Measurements from ENCODE around the gene THY1. TPM values are rescaled to one million over a fixed set of nuclear protein-coding genes. Genes with fewer than 3 reads are reported as not detected.
"Not testable (repeated sequence)": the region's sequence is repeated elsewhere in the genome, so short reads cannot be mapped to it uniquely, and the experiment has no call there.

THY1 gene
- polyA plus RNA-seq, 1 donor: 98.7 TPM

DNA sequence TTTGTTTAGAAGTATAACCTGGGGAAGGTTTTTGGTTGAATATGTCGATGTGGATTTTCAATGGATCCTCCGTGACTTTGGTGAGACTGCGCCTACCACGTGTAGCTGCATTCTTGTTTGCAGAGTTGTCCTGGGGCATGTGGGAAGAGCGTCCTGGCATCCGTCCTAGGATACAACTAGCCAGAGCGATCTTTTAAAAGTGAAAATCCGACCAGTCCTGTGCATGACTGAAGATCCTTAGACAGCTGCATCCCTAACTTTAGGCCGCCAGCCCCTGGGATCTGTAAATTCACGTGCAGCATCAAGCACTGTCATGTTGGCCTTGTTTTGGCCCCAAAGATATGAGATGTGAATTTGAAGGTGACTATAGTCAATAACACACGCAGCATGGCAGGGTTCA is 22.4 kb upstream of the THY1 start:
- peak; percentile 59 for DNase-seq

DNA sequence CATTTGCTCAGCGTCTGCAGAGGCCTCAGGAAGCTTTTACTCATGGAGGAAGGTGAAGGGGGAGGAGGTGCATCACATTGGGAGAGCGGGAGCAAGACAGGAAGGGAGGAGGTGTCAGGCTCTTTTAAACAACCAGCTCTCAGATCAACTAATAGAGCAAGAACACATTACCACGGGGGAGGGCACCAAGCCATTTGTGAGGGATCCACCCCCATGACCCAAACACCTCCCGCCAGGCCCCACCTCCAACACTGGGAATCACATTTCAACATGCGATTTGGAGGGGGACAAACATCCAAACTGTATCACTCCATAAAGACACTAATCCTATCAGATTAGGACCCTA is 18.9 kb upstream of the THY1 start:
- no peak for DNase-seq

DNA sequence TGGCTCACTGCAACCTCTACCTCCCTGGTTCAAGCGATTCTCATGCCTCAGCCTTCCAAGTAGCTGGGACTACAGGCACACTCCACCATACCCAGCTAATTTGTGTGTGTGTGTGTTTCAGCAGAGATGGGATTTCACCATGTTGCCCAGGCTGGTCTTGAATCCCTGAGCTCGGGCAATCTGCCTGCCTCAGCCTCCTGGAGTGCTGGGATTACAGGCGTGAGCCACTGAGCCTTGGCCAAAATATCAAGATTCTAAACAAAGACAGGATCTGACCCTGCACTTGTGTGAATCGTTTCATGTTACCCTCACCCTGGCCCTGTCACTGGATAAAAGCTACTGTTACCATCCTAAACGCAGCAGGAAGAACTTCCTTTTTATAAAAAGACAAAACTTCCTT is 15.6 kb upstream of the THY1 start:
- DNase-seq: no peak

DNA sequence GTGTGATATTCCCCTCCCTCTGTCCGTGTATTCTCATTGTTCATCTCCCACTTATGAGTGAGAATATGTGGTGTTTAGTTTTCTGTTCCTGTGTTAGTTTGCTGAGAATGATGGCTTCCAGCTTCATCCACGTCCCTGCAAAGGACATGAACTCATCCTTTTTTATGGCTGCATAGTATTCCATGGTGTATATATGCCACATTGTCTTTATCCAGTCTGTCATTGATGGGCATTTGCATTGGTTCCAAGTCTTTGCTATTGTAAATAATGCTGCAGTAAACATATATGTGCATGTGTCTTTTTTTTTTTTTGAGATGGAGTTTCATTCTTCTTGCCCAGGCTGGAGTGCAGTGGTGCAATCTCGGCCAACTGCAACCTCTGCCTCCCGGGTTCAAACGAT is 14.5 kb upstream of the THY1 start:
- DNase-seq: not testable (repeated sequence)

DNA sequence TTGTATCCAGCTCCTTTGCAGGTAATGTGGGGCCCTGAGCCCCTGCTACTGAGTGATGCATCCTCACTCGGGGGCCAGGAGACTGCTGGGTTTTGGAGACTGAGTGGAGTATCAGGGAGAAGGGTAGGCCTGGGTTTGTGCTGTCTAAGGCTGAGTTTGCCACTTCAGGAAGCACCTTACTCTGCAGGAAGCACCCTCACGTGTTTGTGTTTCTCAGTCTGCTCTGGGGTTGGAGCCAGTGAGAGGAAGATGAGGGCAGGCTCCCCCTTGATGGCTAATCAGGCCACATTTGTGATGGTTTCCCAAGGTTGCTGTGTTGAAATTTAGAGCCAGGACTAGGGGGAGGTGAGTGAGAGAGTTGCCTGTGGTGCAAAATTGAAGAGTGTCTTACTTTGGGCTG is 13.7 kb upstream of the THY1 start:
- DNase-seq: no peak

DNA sequence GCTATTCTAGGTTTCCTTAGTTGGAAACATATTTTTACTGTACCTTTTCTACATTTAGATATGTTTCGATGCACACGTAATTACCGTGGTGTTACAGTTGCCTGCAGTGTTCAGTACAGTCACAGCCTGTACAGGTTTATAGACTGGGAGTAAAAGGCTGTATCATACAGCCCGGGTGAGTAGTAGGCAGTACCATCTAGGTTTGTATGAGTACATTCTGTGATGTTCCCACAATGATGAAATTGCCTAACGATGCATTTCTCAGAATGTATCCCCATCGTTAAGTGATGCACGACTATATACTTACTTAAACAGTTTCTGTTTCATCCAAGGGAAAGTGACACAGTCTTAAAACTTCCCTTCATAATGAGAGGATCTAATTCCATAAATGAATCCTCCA is 13.1 kb upstream of the THY1 start:
- DNase-seq: no peak

DNA sequence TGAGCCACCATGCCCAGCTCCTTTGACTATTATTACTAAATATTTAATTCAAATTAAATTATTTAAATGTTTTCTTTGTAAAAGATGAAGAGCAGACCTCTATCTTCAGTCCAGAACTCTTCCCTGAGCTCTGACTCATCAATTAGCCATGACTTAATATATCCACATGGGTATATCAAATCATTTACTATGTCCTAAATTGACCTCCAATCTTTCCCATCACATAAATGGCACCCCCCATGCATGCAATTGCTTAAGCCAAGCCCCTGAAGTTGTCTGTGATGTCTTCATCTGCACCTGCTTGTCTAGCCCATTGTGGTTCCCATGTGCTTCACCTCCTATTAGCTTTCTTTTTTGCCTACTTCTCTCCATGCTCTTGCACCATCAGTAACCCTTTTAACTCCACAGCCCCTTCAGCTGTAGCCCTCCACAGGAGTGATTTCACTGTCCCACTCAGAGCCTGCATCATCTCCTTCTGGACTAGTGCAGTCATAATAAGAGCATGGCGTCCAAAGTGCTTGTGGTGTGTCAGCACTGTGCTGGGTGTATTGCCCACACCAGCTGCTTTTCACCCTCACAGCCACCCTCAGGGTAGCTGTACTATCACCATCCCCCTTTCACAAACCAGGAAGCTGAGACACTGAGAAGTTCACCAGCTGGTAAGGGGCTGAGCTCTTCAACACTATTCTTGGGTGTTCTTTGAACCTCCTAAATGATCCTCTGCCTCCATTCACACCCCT is 11.8 kb upstream of the THY1 start:
- no peak for DNase-seq

DNA sequence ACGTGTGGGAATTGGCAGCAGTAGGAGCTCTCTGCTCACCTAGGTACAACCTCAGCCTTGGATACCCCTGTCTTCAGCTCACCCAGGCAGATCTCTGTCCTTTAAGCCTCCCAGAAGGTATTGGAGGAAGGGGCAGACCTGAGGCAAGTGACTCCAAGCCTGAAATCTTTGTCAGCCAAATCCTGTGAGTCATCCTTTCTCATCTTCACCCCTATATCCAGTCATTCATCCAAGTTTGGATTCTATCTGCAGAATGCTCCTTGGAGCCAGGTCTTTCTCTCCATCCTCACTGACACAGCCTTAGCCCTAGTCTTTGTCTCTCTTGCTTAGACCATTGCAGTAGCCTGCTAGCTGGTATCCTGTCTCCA is 10.4 kb upstream of the THY1 start:
- no peak for DNase-seq

DNA sequence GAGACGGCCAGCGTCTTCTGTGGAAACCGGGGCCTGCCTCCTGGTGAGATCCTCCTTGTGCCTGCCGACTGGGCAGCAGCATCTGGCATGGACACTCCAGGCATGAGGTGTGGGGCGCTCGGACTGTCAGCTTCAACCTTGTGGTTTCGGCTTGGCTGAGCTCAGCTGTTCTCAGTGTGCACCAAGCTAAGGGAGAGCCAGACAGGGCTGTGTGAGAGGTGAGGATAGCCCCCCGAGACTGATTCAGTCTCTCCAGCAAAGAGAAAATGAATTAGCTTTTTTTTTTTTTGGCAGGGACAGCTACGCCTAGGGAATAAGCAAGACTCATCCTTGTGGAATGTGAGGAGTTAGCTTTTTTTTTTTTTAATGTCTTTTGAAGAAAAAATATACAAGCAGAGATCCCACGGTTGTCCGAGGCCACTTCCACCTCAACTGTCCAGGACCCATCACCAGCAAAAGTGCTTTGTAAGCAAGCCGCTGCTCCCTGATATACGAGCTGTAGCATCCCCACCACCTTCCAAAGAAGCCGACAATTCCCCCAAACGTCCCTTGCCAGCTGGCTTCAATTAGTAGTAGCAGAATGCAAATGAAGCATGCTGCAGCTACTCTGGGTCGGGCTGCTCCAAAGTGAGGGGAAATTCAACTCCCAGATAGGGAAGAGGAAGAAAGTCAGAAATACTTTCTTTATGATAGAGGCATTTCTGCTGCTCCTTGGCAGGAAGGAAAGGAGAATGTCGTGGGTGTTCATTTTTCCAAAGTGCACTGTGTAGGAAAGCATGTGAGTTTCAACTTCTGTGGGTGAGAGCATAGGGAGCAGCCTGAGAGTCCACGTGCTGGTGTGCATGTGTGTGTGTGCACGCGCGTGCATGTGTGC is 9.7 kb upstream of the THY1 start:
- peak; percentile 72 for DNase-seq

DNA sequence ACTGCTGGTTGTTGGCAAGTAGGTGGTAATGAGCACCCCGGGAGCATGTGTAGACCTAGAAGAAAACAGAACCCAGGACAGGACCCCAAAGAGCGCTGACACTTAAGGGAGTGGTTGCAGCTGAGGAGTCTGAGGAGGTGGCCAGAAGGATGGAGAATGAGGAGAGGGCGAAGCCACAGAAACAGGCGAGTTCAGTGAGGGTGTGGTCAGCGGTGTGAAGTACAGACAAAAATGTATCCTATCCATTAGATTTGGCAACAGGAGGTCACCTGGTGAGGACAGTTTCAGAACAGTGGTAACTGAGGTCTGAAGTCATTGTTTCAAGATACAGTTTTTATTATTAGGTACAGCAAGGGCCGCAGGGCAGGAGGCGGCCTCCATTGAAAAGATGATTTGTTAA is 8.6 kb upstream of the THY1 start:
- no peak for DNase-seq

DNA sequence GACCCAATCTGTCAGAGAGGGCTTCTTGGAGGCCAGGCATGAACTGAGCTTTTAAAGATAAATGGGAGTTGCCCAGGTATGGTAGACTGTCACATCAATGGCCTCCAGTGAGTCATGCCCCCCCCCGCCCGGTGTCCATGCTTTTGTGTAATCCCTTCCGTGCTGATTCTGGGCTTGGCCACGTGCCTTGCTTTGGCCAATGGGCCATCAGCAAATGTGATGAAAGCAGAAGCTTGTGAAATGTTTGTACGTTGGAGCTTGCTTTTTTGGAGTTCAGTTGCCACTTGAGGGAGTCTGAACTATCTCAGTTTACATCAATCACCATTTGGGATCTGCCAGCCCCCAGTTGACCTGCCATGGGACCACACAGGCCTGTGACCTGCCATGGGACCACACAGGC is 4.3 kb upstream of the THY1 start:
- DNase-seq: no peak

DNA sequence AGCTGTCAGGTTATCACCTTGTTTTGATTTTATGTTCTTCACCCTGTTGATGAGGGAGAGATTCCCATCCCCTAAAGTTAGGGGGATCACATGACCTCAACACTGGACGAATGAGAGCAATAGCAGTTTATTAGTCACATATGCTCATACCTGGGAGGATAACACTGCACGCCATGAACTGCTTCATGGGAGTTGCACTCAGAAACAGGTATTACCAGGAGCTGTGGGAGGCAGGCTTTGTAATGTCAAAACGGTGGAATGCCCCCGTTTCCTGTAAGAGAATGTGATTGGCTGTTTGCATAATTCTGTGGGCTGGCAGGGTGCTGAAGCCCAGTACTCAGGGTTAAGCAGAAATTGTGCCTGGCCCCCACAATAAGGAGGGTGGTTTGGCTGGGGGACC is 3.2 kb upstream of the THY1 start:
- DNase-seq: no peak

DNA sequence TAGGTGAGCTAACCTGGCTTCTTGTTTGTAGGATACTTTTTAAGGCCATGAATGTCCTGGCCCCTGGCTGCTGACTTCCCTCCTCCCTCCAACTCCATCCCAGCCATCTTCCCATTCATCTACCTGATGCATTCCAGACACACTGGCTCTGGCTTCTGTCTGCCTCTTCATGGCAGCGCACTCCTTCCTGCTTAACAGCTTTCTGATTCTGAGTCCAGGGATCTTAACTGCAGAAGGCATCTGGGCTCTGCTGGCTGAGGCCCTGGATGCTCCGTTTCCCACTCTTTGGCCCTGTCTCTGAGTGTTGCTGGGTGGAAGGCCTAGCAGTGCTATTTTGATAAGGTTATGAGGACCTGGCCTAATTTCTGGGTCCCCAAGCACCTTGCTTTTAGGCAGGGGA is 1.8 kb upstream of the THY1 start:
- no peak for DNase-seq

DNA sequence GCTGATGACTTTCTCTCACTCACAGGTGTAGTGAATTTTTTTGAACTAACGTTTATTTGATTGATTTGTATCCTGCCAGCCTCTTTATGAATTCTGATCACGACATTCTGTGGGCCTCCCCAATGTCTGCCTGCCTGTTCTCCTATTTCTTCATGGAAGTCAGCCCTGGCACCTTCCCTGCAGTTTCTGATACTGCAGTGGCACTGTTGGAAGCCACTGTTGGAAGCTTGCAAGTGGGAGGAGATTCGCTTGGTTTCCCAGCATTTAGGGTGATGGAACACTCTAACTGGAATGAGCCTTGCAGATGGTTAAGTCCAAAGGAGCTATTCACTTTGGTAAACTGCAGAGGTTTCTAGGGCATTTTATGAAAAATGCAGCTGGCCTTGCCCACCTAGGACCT is 1.3 kb upstream of the THY1 start:
- DNase-seq: no peak

DNA sequence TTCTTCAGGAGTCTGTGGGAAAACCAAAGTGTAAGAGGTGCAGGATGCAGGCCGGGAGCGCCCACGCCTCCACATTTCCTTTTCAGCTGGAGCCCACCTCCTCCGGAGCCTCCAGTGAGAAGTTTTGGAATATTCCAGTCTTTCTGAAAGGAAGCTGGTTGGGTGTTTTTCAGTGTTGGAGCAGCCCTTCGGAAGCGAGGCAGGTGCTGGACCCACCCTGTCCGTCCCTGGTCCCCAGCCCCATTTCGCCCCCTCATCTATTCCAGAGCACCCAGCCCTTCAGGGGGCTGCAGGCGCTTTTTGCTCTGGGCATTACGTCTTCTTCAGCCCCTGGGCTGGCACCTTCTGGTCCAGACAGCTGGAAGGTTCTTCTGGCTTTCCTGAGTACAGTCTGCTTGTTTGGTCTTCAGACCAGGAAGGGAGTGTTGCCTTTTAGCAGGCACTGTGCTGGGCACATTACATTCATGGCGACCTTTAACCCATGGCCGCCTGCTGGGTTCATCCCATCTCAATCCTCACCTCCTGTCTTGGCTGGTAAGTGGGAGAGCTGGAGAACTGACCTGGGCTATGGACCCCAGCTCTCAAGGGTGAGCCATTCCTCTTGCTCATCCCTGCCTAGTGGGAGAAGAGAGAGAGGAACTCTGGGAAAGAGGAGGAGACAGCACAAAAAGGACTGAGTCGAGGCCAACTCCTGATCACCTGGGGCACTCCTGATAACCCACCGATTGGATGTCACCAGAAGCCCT is 710 bp upstream of the THY1 start:
- no peak for DNase-seq

DNA sequence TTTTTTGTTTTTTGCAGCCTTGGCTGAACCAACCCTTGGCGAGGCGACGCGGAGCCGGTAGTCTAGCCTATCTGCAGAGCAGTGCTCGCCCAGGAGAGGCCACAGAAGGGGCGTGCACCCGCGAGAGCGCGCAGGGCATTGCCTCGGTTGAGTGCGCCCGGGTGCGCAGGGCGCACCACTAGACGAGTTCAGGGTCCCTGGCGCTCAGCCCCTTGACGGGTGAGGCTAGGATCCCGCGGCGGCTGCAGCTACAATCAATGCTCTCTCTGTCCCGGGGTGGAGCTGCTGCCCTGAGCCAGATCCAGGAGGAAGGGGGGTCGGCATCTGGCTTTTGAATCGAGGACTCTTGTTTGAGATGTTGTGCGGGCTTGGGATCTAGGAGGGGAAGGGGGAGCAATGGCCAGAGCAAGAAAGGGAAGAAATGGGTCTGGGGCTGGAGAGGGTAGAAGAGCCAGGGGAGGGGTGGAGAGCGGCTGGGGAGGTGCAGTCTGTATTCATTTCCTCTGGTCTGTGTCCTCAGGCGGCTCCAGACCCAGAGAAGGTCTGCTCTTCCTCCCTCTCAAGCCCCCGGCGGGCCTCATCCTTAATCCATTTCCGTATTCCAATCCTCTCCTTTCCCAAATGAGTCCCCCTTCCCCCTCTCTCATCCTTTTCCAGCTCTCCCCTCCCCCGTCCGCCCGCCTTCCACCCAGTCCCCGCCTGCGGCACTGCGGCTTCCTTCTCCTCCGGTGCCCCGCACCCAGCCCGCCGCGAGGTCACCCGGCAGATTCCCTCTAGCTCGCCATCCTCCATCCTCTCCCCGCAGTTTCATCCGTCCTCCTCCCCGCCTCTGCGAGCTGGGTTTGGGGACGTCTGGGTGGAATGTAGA is 797 bp downstream of the THY1 start:
- DNase-seq: peak; percentile 55

DNA sequence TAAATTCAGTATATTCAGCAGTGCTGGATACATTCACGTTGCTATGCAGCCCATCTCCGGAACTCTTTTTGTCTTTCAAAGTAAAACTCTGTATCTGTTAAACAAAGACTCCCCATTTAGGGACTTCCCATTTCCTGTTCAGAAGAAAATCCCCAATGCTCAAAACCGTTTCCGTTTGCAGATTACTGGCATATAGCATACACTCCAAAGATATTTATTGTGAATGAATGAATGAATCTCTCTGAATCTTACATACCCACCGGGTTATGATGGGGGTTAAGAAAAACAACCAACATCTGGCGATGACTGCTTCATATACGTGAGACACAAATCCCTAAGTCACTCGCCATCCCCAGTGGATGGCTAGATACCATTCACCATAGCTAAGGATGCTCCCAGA is 1.6 kb downstream of the THY1 start:
- no peak for DNase-seq

DNA sequence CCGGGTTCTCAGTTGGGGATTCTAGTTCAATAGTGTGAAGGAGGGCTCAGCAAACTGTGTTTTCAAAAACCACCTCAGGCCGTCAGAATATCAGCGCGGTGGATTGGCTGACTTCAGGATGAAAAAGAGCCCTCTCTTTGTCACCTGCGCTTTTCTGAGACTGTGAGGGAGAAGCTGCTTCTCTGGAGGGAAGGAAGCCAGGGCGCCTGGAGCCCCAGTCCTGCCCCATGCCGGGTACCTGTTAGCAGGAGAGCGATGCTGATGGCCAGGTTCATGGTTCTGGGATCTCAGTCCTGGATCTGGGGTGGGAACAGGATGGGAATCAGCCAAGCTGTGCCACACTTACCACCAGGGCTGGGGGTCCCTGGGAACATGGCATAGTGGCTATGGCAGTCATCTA is 2.3 kb downstream of the THY1 start:
- DNase-seq: no peak

DNA sequence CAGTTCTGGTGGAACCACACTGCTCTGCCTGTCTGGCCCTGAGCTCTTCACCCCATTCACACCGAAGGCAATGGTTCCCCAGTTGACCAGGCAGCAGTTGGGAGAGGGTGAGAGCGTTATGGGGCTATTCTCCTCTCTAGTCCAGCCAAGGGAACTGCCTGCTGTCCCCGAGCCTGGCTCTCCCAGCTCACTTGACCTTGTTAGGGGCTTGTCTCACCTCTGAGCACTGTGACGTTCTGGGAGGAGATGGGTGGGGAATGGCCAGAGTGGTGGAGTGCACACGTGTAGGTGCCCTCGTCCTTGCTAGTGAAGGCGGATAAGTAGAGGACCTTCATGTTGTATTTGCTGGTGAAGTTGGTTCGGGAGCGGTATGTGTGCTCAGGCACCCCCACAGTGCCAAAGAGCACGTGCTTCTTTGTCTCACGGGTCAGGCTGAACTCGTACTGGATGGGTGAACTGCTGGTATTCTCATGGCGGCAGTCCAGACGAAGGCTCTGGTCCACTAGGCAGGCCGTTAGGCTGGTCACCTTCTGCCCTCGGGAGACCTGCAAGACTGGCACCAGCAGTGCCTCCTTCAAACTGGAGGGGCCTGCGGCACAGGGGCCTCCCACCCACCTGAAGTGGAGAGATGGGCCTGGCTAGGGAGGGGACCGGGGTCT is 3.0 kb downstream of the THY1 start:
- no peak for DNase-seq

DNA sequence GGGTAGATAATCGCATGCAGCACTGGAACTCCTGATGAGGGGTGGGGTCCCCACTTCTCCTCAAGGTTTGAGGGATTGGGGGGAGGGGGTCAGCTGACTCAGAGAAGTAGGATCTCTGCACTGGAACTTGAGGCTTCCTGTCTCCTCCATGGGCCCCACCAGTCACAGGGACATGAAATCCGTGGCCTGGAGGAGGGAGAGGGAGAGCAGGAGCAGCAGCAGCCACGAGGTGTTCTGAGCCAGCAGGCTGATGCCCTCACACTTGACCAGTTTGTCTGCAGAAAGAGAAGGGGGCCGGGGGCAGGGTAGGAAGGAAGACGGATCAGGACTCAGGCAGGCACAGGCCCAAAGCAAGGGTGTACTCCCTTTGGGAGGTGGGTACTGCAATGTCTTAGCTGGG is 3.7 kb downstream of the THY1 start:
- no peak for DNase-seq

DNA sequence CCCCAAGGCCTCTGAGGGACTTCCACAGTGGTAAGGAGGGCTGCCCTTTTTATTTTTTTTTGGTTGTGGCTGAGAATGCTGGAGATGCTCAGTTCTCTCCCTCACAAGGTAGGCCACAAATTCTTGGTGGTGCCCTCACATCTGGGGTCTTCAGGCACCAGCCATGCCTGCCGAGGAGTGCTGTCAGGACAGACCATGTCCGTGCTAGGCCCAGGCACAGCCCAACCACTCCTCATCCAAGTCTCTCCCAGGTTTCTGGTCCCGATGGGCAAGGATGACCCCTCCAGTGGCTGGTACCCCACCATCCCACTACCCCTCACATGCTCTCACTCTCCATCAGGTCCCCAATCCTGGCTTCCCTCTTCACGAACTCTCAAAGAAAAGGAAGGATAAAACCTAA is 4.2 kb downstream of the THY1 start:
- DNase-seq: no peak
